DMS79 treated with DMSO at 0.1 percent for 48 hours (cell line): Measurements from ENCODE around the gene HAGH.
"Not testable (repeated sequence)": the region's sequence is repeated elsewhere in the genome, so short reads cannot be mapped to it uniquely, and the experiment has no call there.

Experiments
- DNase-seq: peaks from one replicate; lab custom pipeline; 2025; lab: John Stamatoyannopoulos, UW

Gene HAGH

DNA sequence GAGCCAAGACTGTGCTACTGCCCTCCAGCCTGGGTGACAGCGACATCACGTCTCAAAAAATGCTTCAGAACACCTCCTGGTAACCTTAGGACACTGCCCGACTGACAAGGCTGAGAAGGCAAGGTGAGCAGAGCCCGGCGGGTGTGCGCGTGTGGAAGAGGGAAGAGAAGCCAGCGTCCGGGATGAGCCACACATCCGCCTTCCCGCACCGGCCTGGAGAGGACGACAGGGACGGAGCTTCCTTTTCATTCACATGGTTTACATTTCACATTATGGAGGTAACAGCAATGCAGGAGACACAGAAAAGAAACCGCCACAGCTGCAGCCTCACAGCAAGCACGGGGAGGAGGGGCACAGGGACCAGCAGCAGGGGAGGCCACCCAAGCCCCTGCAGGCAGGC lies 16.5 kb downstream of the HAGH start:
- DNase-seq = no peak

DNA sequence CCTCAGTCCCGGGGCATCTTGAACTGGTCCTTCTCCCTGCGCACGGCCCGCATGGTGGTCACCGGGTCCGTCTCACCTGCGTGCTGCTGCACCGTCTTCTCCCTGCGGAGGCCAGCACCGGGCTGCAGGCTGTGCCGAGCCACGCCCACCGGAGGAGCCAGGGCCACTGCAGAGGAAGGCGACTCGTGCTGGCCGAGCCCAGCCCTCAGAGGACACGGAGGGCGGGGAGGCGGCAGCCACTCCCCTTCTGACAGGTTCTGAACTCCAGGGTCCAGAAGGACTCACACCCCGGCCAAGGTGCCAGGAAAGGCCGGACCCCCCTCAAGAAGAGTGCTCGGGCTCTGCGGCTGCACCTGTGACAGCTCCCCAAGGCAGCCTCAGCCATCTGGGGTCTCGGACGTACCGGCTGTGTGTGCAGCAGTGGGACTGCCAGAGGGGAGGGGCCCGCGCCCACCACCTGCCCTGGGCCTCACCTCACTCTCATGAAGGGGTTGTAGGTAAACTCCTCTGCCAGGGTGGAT lies 17.3 kb downstream of the HAGH start:
- no peak for DNase-seq

DNA sequence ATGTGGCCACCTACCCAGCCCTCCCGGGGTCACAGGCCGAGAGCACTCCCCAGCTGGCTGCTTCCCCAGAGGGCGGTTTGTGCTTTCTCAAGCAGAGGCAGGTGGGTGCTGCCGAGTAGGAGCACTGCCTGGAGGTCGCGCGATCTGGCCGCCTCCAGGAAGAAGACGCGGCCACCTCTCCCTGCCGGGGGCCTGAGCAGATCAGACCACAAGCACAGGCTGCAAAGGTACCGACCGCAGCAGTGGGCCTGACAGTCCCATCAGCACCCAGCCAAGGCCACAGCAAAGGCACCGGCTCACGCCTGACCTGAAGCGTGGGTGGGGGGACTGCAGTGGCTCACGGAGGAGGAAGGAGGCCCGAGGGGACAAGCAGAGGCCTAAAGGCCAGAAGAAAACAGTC lies 17.9 kb downstream of the HAGH start:
- DNase-seq = no peak

DNA sequence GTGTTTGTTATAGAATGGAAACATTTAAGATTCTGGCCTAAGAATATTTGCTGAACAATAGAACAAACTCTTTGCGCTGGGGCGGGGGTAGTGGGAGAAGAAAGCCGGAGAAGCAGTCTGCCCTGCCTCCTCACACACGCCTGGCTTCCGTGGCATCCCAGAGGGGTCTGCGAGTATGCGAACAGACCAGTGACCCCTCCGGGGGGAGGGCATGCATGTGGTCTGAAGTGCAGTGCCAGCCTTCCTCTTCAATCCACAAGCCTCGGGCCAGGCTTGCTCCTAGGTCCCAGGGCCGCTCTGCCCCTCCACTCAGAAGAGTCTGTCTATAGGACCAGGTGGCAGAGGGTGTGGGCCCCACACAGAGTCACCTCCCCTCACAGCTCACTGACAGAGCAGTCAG lies 19.0 kb downstream of the HAGH start:
- no peak for DNase-seq

DNA sequence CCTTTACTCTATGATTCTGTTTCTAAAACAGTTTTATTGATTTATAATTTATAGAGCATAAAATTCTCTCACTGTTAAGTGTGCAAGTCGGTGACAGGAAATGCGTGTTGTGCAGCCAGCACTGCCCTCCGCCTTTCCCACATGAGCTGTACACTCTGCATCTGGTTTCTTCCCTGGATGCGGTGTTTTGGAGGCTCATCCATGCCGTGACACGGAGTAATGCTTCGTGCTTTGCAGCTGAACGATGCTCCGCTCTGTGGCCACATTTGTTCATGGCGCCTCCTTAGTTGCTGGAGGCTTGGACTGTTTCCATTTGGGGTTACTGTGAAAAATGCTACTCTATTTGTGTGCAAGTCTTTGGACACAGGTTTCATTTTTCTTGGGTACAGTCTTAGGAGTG lies 25.9 kb downstream of the HAGH start:
- no peak for DNase-seq

DNA sequence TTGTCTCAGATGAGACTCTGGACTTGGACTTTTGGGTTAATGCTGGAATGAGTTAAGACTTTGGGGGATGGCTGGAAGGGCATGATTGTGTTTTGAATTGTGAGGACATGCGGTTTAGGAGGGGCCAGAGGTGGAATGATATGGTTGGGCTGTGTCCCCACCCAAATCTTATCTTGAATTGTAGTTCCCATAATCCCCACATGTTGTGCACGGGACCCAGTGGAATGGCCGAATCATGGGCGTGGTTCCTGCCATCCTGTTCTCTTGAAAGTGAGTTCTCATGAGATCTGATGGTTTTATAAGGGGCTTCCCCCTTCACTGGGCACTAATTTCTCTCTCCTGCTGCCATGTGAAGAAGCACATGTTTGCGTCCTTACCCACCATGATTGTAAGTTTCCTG lies 27.4 kb downstream of the HAGH start:
- not testable (repeated sequence) for DNase-seq

DNA sequence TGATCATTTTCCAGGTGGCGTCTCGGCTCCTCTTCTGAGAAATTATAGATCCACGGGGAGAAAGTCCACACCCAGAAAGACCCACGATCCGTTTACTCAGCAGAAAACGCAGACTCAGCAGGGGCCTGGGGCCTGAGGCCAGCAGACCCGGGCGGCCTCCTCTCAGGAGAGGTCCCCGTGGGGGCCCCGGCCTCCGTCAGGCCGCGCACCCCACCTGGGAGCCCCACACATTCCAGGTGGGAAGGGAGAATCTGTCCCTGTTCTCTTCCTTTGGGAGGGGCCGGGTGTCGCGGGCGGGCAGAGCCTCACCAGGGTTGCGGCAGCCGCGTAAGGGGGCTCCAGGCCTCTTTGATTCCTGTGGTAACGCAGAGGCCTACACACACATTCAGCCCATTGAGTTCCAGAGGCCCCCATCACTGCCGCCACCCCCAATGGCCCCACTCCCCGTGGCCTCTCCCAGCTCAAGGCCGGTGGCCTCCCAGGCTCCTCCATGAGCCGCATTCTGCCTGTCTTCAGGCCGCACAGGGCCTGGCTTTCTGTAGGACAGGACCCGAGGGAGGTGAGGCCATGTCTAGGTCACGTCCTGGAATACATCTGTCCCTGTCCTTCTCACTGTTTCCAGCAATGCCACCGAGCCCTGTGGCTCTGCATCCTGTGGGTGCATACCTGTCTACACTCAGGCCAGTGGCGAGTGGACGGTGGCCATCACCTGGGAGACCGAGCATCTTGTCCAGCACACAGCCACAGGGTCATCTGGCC lies 31.5 kb downstream of the HAGH start:
- DNase-seq = no peak

DNA sequence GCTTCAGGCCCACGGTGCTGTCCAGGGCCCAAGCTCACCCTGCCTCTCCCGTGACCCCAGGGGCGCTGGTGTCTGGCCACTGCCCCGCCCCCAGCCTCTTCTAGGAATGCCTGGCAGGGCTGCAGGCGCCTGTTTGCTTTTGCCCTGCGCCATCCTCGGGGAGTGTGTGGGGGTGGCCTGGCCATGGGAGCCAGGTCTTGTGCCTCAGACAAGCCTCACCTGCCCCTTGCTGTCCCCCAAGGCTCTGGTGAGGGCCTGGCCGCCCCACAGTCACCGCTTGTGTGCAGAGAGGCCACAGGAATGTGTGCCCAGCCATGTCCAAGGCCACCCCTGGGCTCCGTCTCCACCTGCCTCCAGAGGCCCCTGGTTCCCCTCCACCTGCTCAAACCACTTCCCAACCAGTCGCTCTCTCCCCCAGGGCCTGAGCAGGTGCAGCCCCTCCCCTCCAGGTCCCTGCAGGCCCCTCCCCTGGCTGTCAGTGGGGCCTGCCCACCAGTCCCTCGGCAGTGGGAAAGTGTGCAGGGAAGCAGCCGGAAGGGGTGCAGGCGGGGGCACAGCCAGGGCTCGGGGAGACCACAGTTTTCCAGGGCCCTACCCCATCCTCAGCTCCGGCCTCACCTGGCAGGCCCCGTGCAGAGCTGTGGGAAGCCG lies 32.3 kb downstream of the HAGH start:
- peak; percentile 14 for DNase-seq

DNA sequence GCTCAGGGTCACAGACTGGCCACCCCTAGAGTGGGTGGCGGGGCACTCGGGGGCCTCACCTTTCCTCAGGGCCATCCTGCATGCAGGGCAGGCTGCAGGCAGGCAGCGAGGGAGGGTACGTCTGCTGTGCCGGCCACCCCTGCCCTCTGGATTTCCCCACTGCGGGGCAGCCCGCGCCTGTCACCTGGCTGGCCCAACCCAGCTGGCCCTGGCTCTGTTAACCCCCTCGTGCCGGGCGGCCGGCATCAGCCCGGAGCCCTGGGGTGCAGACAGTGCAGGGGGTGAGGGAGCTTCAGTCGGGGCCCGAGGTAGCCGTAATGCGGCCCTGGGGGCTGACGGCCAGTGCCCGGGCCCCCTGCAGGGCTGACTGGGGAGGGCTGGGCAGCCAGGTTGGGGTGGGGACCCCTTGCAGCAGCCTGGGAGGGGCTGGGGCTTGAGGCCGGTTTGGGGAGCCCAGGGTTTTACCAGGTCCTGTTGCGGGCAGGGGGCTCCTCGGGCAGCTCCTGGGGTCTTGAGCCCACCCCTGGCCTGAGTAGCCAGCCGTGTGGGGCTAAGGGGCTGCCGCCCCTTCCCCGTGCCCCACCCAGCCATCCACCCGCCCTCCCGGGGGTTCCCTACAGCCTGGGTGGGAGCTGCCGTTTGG lies 32.9 kb downstream of the HAGH start, which contains the start of gene IGFALS:
TSS of gene IGFALS (minus strand) at position 128 of the 643 bp plus-strand sequence. CDS start at position 75, 53 bp downstream.
- no peak for DNase-seq

DNA sequence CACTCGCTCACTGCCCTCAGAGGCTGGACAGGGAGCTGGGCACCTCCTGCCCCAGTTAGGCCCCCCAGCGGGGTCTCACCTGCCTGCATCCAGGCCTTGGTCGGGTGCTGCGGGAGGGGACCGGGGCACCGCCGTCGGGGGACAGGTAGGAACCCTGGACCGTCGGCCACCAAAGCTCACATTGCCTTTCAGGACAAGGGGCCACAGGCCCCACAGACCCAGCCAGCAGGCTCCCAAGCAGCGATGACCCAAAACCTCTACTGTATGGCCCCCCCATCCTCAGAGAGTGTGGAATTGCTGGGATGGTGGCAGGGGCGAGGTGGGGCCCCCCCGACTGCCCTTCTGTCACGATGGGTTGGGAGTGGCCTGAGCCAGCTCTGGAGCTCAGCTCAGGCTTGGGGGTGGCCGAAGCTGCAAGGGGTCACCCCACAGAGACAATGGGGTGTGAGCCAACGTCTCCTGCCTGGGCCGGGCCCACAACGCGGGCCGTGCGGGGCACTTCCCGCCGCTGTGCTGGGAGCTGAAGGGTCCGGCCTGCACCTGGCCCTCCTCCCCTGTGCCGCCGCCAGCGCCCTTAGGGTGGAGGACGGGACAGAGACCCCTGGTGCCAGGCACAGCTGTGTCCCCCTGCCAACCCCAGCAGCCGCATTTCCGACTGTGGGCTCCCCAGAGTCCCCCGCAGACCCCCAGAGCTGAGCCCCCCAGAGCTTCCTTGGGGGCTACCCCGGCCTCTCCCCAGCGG lies 33.6 kb downstream of the HAGH start:
- no peak for DNase-seq

DNA sequence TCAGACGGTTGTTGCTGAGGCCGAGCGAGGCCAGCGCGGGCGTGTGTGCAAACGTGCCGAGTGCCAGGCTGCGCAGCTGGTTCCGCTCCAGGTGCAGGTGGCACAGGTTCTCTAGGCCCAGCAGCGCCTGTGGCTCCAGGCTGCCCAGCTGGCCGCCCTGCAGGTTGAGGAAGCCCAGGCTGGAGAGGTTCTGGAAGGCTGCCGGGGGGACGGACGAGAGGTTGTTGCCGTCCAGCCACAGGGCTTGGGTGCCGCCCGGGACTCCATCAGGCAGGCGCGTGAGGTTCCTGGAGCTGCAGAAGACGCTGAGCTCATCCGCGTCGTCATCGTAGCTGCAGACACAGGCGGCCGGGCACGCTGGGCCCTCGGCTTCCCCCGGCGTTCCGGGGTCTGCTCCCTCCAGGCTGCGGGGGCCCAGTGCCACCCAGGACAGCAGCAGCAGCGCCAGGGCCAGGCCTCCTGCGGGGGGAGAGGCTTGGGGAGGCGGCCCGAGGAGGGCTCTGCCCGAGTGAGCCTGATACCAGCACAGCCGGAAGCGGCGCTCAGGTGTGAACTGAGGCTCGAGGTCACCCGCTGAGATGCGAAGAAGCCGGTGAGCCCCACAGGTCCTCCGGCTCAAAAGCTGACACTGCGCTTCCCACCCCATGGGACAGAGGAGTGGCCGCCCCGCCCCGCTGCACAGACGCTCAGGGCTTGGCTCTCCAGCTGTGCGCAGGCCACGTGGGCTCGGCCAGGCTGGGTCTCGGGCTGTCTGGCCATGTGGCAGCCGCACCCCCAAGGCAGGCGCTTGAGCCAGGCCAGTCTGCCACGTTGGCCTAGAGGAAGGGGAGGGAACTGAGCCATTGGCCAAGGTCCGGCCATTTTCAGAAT lies 34.4 kb downstream of the HAGH start:
- DNase-seq = no peak

DNA sequence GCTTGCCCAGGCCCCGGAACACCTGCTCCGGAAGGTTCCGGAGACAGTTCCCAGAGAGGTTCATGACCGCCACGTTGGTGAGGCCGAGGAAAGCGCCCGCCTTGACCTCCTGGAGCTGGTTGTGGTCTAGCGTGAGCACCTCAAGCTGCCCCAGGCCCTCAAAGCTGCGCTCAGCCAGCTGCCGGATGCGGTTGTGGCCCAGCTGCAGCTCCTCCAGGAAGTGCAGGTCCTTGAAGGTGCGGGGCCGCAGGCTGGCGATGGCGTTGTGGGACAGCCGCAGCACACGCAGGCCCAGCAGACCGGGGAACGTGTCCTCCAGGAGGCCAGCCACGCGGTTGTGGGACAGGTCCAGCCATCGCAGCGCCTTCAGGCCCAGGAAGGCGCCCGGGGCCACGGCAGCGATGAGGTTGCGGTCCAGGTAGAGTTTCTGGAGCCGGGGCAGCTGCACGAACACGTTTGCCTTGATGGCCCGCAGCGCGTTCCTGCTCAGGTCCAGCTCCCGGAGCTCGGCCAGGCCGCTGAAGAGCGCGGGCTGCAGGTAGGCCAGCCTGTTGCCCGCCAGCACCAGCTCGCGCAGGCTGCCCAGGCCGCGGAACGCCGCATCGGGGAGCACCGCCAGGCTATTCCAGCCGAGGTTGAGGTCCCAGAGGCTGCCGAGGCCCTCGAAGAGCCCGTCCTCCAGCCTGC lies 35.2 kb downstream of the HAGH start:
- no peak for DNase-seq

DNA sequence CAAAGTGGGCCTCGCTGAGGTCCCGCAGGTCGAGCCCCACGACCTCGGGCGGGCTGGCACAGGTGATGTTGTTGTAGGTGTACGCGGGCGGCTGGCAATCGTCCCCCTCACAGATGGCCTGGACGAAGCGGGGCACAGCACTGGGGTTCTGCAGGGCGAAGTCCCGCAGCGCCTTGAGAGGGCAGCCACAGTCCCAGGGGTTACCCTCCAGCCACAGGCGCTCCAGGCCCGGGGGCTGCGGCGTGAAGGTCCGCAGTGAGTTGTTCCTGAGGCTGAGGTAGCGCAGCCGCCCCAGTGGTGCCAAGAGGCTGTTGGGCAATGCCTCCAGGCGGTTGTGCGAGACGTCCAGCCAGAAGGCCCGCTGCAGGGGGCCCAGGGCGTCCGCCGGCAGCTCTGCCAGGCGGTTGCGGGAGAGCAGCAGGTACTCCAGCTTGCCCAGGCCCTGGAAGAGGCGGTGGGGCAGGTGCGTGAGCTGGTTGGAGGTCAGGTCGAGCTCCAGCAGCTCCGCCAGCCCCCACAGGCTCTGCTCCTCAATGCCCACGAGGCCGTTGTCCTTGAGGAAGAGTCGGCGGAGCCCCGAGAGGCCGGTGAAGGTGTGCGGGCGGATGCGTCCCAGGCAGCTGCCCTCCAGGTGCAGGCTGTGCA lies 35.9 kb downstream of the HAGH start:
- DNase-seq = no peak

DNA sequence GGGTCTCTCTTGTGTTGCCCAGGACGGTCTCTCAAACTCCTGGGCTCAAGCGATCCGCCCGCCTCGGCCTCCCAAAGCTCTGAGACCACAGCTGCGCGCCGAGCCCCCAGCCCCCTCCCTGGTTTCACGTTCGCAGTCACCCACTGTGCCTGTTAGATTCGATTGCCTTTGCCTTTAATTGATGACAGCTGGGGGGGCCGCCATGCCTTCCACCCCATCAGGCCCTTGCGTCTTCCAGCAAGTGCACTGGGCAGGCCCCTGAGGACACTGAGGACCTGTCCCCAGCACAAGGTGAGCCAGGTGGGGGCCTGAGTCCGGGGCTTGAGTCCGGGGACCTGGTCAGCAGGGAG lies 36.4 kb downstream of the HAGH start:
- DNase-seq = no peak

DNA sequence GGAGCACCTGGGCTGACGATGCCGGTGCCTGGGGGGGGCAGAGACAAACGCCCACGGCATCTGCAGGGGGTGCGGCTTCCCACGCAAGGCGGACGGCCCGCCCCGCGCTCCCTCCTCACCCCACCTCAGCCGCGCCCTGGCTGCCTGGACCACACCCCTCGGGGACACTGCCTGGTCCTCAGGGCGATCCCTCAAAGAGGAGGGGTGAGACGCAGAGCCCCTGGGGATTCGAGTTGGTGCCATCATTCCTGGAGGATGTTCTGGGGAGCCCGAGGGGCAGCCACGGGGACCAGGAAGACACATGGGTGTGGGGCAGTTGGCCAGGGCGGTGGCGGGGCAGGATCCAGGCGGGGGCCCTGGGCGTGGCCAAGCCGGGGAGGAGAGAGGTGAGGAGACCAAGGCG lies 37.0 kb downstream of the HAGH start:
- DNase-seq = no peak

DNA sequence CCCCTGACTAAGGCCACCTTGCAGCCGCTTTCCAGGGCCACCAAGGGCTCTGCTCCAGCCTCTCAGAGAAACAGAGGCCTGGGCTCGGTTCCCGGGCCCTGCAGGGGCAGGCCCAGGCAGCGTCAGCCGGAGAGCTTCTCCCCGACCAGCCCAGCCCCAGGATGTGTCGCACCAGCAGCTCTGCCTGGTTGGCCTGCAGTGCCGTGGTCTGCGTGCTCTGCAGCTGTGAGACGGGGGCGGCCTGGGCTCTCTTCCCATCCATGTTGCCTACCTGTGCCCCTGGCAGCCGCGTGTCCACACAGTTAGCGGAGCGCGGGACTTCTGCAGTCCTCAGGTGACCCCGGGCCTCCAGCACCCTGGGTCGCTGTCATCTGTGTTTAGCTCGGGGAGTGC lies 37.9 kb downstream of the HAGH start:
- no peak for DNase-seq

DNA sequence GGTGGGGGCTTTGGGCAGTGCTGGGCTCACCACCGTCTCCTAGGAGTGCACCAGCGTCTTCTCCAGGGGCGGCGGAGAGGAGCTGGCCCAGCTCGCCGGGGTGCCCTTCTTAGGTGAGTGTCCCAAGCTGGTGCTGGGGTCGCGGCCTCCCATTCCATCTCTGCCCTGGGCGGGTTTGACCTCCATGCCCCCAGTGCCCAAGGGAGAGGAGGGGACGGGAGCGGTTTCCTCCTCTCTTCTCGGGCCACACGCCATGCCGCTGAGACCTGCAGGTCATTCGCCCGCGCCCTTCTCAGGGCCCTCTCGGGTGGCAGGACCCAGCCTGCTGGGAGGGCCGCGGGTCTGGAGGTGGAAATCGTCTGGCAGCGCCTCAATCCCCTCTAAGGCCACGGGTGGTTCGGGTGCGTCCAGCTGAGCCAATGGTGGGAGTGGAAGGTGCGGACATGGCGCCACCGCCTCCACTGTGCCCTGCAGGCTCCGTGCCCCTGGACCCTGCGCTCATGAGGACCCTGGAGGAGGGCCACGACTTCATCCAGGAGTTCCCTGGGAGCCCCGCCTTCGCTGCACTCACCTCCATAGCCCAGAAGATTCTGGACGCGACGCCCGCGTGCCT lies 38.4 kb downstream of the HAGH start:
- DNase-seq = no peak

DNA sequence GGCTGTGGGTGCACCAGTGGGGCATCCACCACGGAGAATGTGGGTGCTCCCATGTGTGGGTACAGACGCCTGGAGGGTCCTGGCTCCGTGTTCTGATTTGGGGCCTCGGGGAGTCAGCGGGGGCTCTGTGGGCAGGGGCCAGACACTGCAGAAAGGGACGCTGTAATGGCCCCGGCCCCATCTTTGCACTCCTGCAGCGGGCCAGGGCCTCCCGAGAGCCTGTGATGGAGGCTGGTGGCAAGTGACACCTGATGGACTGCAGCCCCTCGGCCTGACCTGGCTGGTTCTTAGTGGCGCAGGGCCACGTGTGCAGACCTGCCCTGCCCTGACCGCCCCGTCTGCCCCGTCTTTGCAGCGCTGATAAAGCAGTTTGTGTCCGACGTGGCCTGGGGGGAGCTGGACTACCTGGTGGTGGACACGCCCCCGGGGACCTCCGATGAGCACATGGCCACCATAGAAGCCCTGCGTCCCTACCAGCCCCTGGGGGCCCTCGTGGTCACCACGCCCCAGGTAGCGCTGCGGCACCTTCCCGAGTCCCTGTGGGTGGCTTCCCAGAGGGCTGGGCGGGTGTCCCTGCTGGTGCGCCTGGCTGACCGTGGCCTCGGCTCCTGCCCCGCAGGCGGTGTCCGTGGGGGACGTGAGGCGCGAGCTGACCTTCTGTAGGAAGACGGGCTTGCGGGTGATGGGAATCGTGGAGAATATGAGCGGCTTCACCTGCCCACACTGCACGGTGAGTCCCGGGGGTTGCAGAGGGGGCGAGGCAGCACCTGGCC lies 39.1 kb downstream of the HAGH start:
- DNase-seq = no peak

DNA sequence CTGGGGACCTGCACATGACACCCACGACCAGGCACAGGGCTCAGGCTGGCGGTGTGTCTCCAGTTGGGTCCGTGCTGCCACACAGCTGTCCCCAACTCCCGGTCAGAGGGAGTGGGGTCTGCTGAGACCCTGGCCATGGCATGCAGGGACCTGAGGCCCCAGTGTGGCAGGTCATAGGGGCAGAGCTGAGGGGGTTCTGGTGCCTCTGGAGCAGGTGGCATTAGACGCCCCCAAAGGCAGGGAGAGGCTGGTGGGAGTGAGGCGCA lies 39.6 kb downstream of the HAGH start:
- no peak for DNase-seq
